ENCODE data around the gene CDH5. TPM values are rescaled to one million over a fixed set of nuclear protein-coding genes. Genes with fewer than 3 reads are reported as not detected.

Gene CDH5
- total RNA-seq, 1 donor from 2014 or later = 42.9 TPM

- ATAC-seq (ENCODE audit: poor library complexity) = no peak
- no peak for DNase-seq
- intact Hi-C loops (cut with DNase I) = no loop called here
These were observed 59.2 kb downstream of the CDH5 start for GRCh38 chr16:66425651-66426050.

GRCh38 chr16:66426112-66427035, 59.9 kb downstream of the CDH5 start:
- intact Hi-C loops (cut with DNase I) = no loop called here
- DNase-seq = peak; percentile 47
- ATAC-seq (ENCODE audit: poor library complexity) = peak; percentile 14

DNA sequence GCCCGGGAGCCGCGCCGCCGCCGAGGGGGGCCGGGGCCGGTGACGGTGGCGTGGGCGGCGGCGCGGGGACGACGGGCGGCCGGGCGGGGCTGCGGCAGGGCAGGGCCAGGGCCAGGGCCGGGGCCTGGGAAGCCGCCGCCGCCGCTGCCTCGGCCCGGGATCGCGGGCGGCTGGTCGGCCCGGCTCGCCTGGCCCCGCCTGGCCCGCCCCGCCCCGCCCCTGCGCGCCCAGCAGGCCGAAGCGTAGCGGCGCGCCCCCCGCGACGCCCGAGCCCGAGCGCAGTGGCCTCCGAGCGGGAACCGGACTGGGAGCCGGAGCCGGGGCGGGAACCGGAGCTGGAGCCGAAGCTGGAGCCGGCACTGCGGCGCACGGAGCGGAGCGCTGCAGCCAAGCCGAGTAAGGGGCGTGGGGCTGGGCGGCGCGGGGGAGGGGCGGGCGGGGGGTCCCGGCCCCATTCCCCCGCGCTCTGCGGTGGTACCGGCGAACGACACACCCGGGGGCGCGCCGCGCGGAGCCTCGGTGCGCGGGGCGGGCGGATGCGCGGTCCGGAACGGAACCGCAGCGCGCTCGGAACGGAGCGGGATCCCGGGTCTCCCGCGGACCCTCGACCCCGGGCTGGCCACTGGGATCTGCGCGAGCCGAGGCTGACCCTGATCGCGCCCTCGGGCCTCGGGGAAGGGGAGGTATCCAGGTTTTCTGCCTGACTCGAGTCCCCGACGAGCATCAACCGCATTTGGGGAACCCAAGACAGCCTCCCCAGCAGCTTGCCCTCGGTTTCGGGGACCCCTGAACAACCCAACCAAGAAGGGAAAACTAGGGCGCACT, 60.8 kb downstream of the CDH5 start, which contains the start of gene BEAN1:
Gene BEAN1 (plus strand): TSS at position 260 of the 825 bp plus-strand sequence. CDS start 10,382 bp downstream, outside the sequence.
- DNase-seq (peak; percentile 56), ATAC-seq (ENCODE audit: poor library complexity) (peak; percentile 73)
- intact Hi-C loops (cut with DNase I) = no loop called here

DNA sequence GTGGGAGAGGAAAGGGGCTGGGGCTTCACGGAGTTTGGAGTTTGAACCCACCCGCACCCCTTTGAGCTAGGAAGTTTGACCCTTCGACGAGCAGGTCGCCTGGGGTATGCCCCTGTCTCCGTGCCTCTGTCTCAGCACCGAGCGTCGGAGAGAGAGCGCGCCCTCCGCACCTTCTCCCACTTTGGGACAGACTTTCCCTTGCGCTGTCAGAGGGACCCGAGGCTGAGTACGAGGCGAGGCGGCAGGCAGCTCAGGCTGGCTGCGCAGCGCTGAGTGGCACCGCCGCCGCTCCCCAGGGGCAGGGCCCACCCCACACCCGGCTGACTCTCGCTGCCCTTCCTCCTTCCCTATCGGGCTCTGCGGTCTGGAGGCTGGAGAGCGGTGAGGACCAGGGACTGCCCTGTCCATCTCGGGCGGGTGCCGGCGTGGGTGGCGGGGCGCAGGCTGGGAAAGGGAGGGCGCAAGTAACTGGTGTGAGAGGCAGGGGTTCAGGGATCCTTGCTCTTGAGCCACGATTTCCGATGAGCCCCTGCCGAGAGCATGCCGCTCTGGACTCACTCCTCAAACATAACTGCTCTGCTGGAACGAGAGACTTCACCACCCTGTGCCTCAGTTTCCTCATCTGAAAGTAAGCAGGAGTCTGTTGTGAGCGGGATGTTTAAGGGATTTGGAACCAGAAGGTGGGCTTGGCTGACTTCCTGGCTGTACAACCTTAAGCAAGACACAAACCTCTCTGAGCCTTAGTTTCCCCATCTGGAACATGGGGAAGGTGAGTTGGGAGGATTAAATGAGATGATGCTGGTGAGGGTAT, 61.6 kb downstream of the CDH5 start:
- ATAC-seq (ENCODE audit: poor library complexity) (peak; percentile 40), DNase-seq (no peak)
- intact Hi-C loops (cut with DNase I) = no loop called here

GRCh38 chr16:66428682-66429251, 62.3 kb downstream of the CDH5 start:
- ATAC-seq (ENCODE audit: poor library complexity) = no peak
- intact Hi-C loops (cut with DNase I) = no loop called here

DNA sequence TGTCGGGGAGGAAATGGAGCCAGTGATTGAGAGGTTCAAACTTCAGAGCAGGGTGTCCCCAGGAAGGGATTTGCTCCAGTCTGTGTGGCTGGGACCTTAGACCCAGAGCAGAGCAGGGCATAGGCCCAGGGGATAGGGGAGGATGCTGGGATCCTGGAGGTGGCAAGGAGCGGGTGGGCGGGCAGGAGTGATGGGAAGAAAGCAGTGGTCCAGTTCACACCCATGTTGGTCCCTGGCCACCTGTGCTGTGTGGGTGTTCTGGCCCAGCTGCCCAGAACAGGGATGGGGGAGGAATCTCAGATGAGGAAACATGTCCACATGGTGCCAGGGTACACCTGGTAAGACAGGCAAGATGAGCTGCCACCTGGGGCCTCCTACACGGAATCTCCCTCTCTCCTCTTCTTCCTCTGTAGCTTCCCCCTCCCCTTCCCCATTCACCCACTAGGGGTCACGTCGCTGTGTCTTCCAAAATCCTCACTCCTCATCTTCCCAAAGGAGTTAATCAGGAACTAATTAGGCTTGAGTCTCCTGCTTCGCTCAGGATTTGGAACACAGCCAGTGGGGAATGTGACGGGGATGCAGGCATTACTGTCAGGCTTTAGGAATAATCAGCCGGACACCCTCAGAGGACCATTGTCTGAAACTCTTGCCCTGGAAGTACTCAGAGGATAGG, 62.9 kb downstream of the CDH5 start:
- no peak for DNase-seq
- ATAC-seq (ENCODE audit: poor library complexity) = no peak
- intact Hi-C loops (cut with DNase I) = no loop called here

More at GRCh38 chr16:66428682-66429251, 62.3 kb downstream of the CDH5 start:
- no peak for DNase-seq

DNA sequence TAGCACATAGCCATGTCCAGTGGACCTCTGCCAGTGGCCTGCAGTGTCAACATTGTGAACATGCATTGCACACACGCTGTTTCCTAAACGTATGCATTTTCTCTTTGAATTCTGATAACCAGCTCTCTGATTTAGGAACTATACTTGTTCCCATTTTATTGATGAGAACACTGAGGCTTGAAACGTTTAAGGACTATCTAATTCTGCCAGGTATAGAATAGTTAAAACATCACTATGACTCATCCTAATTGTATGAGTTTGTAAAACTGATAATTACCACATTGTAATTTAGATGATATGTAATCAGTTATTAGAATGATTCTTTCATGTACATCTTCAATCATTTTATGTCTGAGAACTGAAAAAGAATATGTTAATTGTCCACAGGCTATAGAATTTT, 63.7 kb downstream of the CDH5 start:
- DNase-seq = no peak
- intact Hi-C loops (cut with DNase I) = no loop called here
- no peak for ATAC-seq (ENCODE audit: poor library complexity)

DNA sequence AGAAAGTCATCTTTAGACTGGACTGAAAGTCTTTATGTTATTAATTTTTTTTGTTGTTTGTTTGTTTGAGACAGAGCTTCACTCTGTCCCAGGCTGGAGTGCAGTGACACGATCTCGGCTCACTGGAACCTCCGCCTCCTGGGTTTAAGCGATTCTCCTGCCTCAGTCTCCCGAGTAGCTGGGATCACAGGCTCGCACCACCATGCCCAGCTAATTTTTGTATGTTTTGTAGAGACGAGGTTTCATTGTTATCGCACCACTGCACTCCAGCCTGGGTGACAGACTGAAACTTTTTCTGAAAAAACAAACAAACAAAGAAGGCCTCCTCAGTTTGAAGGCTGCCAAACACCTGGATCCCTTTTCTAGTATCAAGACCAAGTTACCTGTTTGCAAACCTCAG, 65.3 kb downstream of the CDH5 start:
- ATAC-seq (ENCODE audit: poor library complexity) (no peak), DNase-seq (no peak)
- intact Hi-C loops (cut with DNase I) = no loop called here

DNA sequence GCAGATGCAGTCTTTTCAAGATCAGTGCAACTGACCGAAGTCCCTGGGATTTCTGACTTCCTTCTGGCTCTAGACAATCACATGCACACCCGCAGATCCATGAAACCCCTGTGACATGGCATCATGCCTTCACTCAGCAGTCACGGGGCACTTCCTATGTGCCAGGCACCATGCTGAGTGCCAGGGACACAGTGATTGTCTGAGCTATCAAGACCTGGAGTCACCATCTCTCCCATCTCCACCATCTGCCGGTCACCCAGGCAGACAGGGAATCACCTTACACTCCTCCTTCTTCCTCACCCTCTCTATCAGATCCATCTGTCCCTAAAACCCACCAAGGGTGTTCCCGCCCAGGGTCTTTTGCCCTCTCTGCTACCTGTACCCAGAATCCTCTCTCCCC, 65.9 kb downstream of the CDH5 start:
- ATAC-seq (ENCODE audit: poor library complexity) = peak; percentile 56
- intact Hi-C loops (cut with DNase I) = no loop called here
- no peak for DNase-seq

- ATAC-seq (ENCODE audit: poor library complexity) (no peak), DNase-seq (no peak)
These were observed 68.3 kb downstream of the CDH5 start for GRCh38 chr16:66434619-66435430.

GRCh38 chr16:66435896-66436295, 69.4 kb downstream of the CDH5 start:
- intact Hi-C loops (cut with DNase I) = no loop called here
- DNase-seq (no peak), ATAC-seq (ENCODE audit: poor library complexity) (no peak)

More at GRCh38 chr16:66434619-66435430, 68.3 kb downstream of the CDH5 start:
- intact Hi-C loops (cut with DNase I) = no loop called here

DNA sequence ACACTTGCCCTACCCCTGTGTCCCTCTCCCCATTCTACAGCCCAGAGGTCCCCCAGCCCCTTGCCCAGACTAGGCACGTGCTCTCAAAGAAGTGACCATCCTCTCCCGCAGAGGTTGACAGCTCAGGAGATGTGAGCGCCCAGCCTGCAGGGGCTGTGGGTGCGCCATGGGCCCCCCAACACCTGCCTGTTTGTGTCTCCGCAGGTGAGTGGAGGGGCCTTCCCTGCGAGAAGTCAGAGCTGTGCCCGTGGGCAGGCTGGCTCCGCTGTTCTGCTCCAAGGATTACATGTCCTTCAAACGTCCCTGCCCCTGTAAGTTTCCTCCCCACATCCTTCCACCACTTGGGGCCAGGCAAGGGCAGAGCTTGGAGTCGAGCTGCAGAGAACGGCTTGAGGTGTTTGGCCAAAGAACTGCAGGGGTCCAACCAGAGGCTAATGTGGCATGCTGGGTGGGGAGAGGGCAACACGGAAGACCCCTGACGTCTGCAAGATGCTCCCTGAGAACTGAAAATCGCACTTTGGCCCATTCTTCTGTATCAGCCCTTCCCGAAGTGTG, 71.0 kb downstream of the CDH5 start:
- ATAC-seq (ENCODE audit: poor library complexity) = no peak

GRCh38 chr16:66438536-66438935, 72.0 kb downstream of the CDH5 start:
- DNase-seq (no peak), ATAC-seq (ENCODE audit: poor library complexity) (no peak)
- intact Hi-C loops (cut with DNase I) = no loop called here

More for the DNA sequence above, 71.0 kb downstream of the CDH5 start:
- intact Hi-C loops (cut with DNase I) = no loop called here
- no peak for DNase-seq

DNA sequence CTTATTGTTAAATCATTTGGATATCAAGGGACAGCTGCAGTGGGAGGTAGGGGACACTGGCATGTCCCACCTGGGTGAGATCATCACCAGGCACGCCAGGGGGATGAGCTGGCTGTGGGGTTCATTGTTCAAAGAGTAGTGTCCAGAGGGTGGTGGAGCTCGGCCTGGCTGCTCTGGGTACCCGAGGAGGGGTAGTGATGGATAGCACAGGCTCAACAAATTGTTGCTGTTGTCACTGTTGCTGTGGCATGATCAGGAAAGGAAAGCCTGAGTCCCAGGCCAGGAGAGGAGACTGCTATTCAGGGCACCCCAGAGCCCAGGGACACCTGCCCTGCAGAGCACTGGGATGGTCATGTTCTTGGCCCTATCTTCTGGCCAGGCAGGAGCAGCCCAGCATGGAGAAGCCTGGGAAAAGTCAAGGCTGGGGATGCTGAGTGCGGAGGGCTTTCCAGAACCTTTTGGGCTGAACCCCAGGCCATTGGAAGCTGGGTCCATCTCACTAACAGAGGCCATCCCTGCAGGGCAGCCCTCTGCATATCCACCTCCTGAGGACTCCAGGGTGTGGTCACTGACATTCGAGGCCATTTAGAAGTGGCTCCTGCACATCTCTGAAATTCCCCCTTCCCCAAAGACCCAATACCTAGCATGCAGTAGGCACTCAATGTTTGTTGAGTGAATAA, 72.7 kb downstream of the CDH5 start:
- DNase-seq (no peak), ATAC-seq (ENCODE audit: poor library complexity) (no peak)
- intact Hi-C loops (cut with DNase I) = no loop called here

DNA sequence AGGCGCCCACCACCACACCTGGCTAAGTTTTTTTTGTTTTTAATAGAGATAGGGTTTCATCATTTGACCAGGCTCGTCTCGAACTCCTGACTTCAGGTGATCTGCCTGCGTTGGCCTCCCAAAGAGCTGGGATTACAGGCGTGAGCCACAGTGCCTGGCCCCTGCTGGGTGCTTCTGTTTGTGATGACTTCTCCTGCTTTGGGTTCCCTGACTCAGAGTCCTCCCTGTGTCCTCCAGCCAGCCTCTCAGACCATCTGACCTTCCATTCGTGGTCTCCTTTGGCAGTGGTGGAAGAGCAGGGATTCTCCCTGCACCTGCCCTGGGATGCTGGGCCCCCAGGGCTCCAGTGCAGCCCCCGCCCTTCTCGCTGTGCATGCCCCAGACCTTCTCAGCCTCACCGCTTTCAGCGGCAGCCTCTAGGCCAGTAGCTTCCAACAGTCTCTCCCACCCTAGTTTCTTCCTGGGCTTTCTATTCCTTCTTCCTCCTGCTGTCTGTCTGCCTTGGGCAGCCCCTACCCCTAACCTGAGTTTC, 73.8 kb downstream of the CDH5 start:
- no peak for ATAC-seq (ENCODE audit: poor library complexity)
- DNase-seq = no peak
- intact Hi-C loops (cut with DNase I) = no loop called here

- ATAC-seq (ENCODE audit: poor library complexity) (no peak), DNase-seq (no peak)
- intact Hi-C loops (cut with DNase I) = no loop called here
These were observed 74.5 kb downstream of the CDH5 start for GRCh38 chr16:66440970-66441369.

Measured in Right ventricle myocardium superior (tissue), 1 donor.